ENCODE measurements around the gene SAPCD2.
"Not testable (repeated sequence)": the region's sequence is repeated elsewhere in the genome, so short reads cannot be mapped to it uniquely, and the experiment has no call there.

SAPCD2 gene

GRCh38 chr9:137064027-137064879 is 6.1 kb downstream of the SAPCD2 start:
- DNase-seq, result peak; percentile 64

- DNase-seq, result no peak
These were observed 6.9 kb downstream of the SAPCD2 start for GRCh38 chr9:137063311-137064026.

- not testable (repeated sequence) for DNase-seq
These were observed 7.6 kb downstream of the SAPCD2 start for GRCh38 chr9:137062798-137063197.

- no peak for DNase-seq
These were observed 8.0 kb downstream of the SAPCD2 start for GRCh38 chr9:137062384-137062783.

- no peak for DNase-seq
These were observed 11.7 kb downstream of the SAPCD2 start for GRCh38 chr9:137058521-137059234.

GRCh38 chr9:137057545-137057944 is 12.8 kb downstream of the SAPCD2 start:
- no peak for DNase-seq

- no peak for DNase-seq
These were observed 13.5 kb downstream of the SAPCD2 start for GRCh38 chr9:137056739-137057415.

GRCh38 chr9:137055385-137056364 is 14.7 kb downstream of the SAPCD2 start:
- DNase-seq, result peak; percentile 91

GRCh38 chr9:137054932-137055384 is 15.4 kb downstream of the SAPCD2 start:
- DNase-seq, result no peak

GRCh38 chr9:137053944-137054931 is 16.1 kb downstream of the SAPCD2 start, which contains the start of gene ENTPD2:
TSS of gene ENTPD2 (minus strand) at chr9:137054061. CDS start at chr9:137053997, 64 bp downstream.
- no peak for DNase-seq

GRCh38 chr9:137052998-137053943 is 17.1 kb downstream of the SAPCD2 start:
- DNase-seq, result no peak

GRCh38 chr9:137052293-137052692 is 18.1 kb downstream of the SAPCD2 start:
- no peak for DNase-seq

- no peak for DNase-seq
These were observed 19.1 kb downstream of the SAPCD2 start for GRCh38 chr9:137051145-137051724.

GRCh38 chr9:137050570-137050969 is 19.8 kb downstream of the SAPCD2 start:
- DNase-seq, result no peak

GRCh38 chr9:137049544-137050449 is 20.6 kb downstream of the SAPCD2 start:
- DNase-seq, result no peak

GRCh38 chr9:137048655-137049543 is 21.5 kb downstream of the SAPCD2 start:
- DNase-seq, result no peak

Measured in left hindlimb (tissue), 1 donor.